CD14-positive monocyte (primary cell): Measurements from ENCODE around the gene CLDN34. TPM values are rescaled to one million over a fixed set of nuclear protein-coding genes. Genes with fewer than 3 reads are reported as not detected.

Experiments used
- DNase-seq, 3 donors: peaks; one replicate each; pipeline ENCODE4 v3.0.0-alpha.2; 2011 to 2022
- H2AFZ ChIP-seq: 2 replicates; pipeline ENCODE4 v1.6.0; 2012; ENCODE audit warnings: mild to moderate bottlenecking, low read depth, low read length, inconsistent platforms; ENCODE audit not compliant: insufficient read depth, poor library complexity, severe bottlenecking
- H3K27ac ChIP-seq, 2 donors: 1 replicate in 1 of 2; 2 replicates in 1 of 2; pipeline ENCODE4 v1.5.1; 2012 to 2013; ENCODE audit warnings: low read length in 2 of 2, control low read depth in 1 of 2, inconsistent platforms in 1 of 2, low read depth in 1 of 2, mild to moderate bottlenecking in 1 of 2
- H3K27me3 ChIP-seq, 2 donors: one replicate each; pipeline versions ENCODE4 v1.6.0 to v1.6.1; 2011 to 2013; ENCODE audit warnings: low read length in 2 of 2; ENCODE audit not compliant: control insufficient read depth in 2 of 2, insufficient read depth in 2 of 2
- H3K36me3 ChIP-seq, 2 donors: replicated peaks in 1 of 2; 1 replicate in 1 of 2; 2 replicates in 1 of 2; pipeline versions ENCODE4 v1.5.1 to v1.6.1; 2012 to 2013; ENCODE audit warnings: low read length in 2 of 2, control low read depth in 1 of 2, inconsistent platforms in 1 of 2, mild to moderate bottlenecking in 1 of 2; ENCODE audit not compliant: insufficient read depth in 2 of 2, control insufficient read depth in 1 of 2
- H3K4me1 ChIP-seq, 2 donors: 1 replicate in 1 of 2; 2 replicates in 1 of 2; pipeline versions ENCODE4 v1.5.1 to v1.6.1; 2012 to 2013; ENCODE audit warnings: low read length in 2 of 2, control low read depth in 1 of 2, inconsistent platforms in 1 of 2, mild to moderate bottlenecking in 1 of 2, moderate library complexity in 1 of 2; ENCODE audit not compliant: insufficient read depth in 2 of 2, control insufficient read depth in 1 of 2
- H3K4me2 ChIP-seq: replicated peaks from 2 replicates; pipeline ENCODE3; 2012; ENCODE audit warnings: low read length, moderate library complexity, mild to moderate bottlenecking; ENCODE audit not compliant: poor library complexity, severe bottlenecking; ENCODE audit errors: extremely low read depth
- H3K4me3 ChIP-seq, 3 experiments: fragments of 200-600 bp in 1 of 3; sonication (generic) in 1 of 3; replicated peaks in 1 of 3; 1 replicate in 2 of 3; 2 replicates in 1 of 3; pipeline ENCODE4 v1.5.1; 2011 to 2013; ENCODE audit warnings: low read length in 3 of 3, mild to moderate bottlenecking in 3 of 3, control low read depth in 2 of 3, low read depth in 2 of 3, inconsistent platforms in 1 of 3, moderate library complexity in 1 of 3
- H3K79me2 ChIP-seq: 2 replicates; pipeline ENCODE4 v1.6.0; 2012; ENCODE audit warnings: mild to moderate bottlenecking, control low read depth, inconsistent platforms, low read length, moderate library complexity; ENCODE audit not compliant: insufficient read depth
- H3K9ac ChIP-seq: 2 replicates; pipeline ENCODE4 v1.6.0; 2017; ENCODE audit warnings: low read length, mild to moderate bottlenecking; ENCODE audit not compliant: insufficient read depth, poor library complexity, severe bottlenecking
- H3K9me3 ChIP-seq, 2 donors: replicated peaks in 1 of 2; 1 replicate in 1 of 2; 2 replicates in 1 of 2; pipeline versions ENCODE4 v1.5.1 to v1.6.1; 2012 to 2013; ENCODE audit warnings: low read length in 2 of 2, control low read depth in 1 of 2; ENCODE audit not compliant: control insufficient read depth in 1 of 2, insufficient read depth in 1 of 2
- H4K20me1 ChIP-seq: 2 replicates; pipeline ENCODE4 v1.6.0; 2012; ENCODE audit warnings: mild to moderate bottlenecking, low read length, control low read depth, moderate library complexity; ENCODE audit not compliant: insufficient read depth
- H3K27ac Mint-ChIP-seq, 7 donors: one replicate each; pipeline ENCODE4 v1.8.0; 2020; ENCODE audit warnings: mild to moderate bottlenecking in 7 of 7, mixed read lengths in 7 of 7, moderate library complexity in 6 of 7, inconsistent platforms in 2 of 7
- H3K27me3 Mint-ChIP-seq, 3 donors: one replicate each; pipeline ENCODE4 v1.8.0; 2021 to 2022; ENCODE audit warnings: low read depth in 3 of 3, mild to moderate bottlenecking in 3 of 3, mixed read lengths in 3 of 3, moderate library complexity in 3 of 3, inconsistent platforms in 1 of 3
- H3K36me3 Mint-ChIP-seq, 2 donors: one replicate each; pipeline ENCODE4 v1.8.0; 2020; ENCODE audit warnings: mixed read lengths in 2 of 2, inconsistent platforms in 1 of 2, mild to moderate bottlenecking in 1 of 2
- H3K4me1 Mint-ChIP-seq: one replicate; pipeline ENCODE4 v1.8.0; 2020; ENCODE audit warnings: mild to moderate bottlenecking, mixed read lengths
- H3K4me3 Mint-ChIP-seq, 2 donors: one replicate each; pipeline ENCODE4 v1.8.0; 2020; ENCODE audit warnings: mild to moderate bottlenecking in 2 of 2, mixed read lengths in 2 of 2, moderate library complexity in 1 of 2
- H3K9me3 Mint-ChIP-seq, 7 donors: one replicate each; pipeline ENCODE4 v1.8.0; 2020 to 2022; ENCODE audit warnings: mixed read lengths in 7 of 7, mild to moderate bottlenecking in 6 of 7, moderate library complexity in 6 of 7, inconsistent platforms in 2 of 7
- WGBS: methylation state at CpG from one replicate; pipeline ENCODE4 v1.1.5; 2013; ENCODE audit warnings: missing lambda C conversion rate; ENCODE audit not compliant: insufficient coverage; 5-methylcytosine and 5-hydroxymethylcytosine counted together
- intact Hi-C, 2 donors: fragments of 100-400 bp; cut with micrococcal nuclease; formaldehyde crosslinking; loops; one replicate each; pipeline versions ENCODE4 v1.15.0 to v1.15.1; 2023
- polyA minus RNA-seq: library from RNA; depleted of rRNA, polyadenylated mRNA; stranded (reverse); fragments of >200 nt; gene quantifications from 2 replicates; pipeline ENCODE4 v1.2.3, GENCODE V29; 2012
- polyA plus RNA-seq, 3 donors: library from polyadenylated mRNA; depleted of rRNA in 1 of 3; unstranded in 2 of 3; stranded (reverse) in 1 of 3; fragments of 300-500 nt in 2 of 3; fragments of >200 nt in 1 of 3; fragmentation: Illumina TruSeq in 2 of 3; gene quantifications; 1 replicate in 2 of 3; 2 replicates in 1 of 3; pipeline ENCODE4 v1.2.3, GENCODE V29; 2012 to 2021
- total RNA-seq, 12 experiments: library from RNA in 1 of 12; stranded (reverse) in 1 of 12; fragments of 120-200 nt in 1 of 12; gene quantifications; one replicate each; pipeline ENCODE4 v1.2.4 and lab custom pipeline; 2013 to 2026; ENCODE audit warnings: mixed read lengths in 6 of 12, inconsistent platforms in 1 of 12
- TF ChIP-seq, protein P1 (sequence below): fragments of 200-600 bp; IDR thresholded peaks from one replicate; pipeline ENCODE4 v1.8.0; 2022; ENCODE audit warnings: antibody characterized with exemption, mild to moderate bottlenecking

CLDN34 gene, protein sequence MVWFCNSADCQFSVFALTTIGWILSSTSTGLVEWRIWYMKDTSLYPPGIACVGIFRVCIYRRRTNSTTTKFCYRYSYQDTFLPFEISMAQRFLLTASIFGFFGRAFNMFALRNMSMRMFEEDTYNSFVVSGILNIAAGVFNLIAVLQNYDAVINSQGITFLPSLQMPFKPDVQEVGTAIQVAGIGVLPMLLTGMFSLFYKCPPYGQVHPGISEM
- total RNA-seq (2013), result not detected
- polyA plus RNA-seq, result not detected
- polyA minus RNA-seq, result not detected in 2 replicates
- total RNA-seq (lab: John Stamatoyannopoulos, UW), result 0 to 0.30 (median 0) reads per million in 11 experiments

DNA sequence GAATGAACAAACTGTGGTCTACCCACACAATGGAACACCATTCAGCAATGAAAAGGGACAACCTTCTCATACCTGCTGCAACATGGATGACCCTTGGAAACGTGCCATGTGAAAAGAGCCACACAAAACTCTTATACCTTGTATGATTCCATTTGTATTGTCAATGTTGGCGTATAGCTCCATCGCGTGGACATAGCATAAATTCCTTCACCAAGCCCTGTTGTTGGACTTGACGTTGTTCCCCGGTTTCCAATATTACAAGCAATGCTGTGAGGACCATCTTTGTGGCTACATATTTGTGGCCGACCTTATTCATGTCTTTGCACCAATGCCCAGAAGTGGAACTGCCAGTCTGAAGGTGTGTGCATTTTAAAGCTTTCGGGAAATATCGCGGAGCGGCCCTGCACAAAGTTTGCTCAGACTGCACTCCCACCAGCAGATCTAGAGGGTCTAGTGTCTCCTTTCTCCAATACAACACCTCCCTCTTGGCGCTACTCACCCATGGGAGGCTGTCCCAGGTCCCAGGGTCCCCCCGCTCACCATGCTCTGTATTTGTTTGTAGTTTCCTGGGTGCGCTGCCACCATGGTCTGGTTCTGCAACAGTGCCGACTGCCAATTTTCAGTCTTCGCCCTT is at the start of gene CLDN34:
Gene CLDN34, plus strand, starts transcription at position 584 of the 634 bp plus-strand sequence. Its CDS starts 0 bp downstream, at position 584.
- Histone ChIP-seq H4K20me1 (no peaks in the 10 kb centered on the region), H3K4me3 (no peak within 1 kb of the TSS), H3K36me3 (no peaks in the 10 kb centered on the region), H2AFZ (no peak within 1 kb of the TSS), H3K4me2 (no peak within 1 kb of the TSS), H3K4me1 (no peaks in the 10 kb centered on the region), H3K27ac (no peak within 1 kb of the TSS), H3K9ac (no peak within 1 kb of the TSS), H3K27me3 (no peaks in the 10 kb centered on the region), H3K9me3 (peaks cover 0 to 4% of the 10 kb centered on the region in 2 donors), H3K79me2 (no peaks in the 10 kb centered on the region)
- peaks cover 1 to 10% (median 3%) of the 10 kb centered on the region in 3 donors for H3K27me3 Mint-ChIP-seq
- TF ChIP-seq, protein P1, sequence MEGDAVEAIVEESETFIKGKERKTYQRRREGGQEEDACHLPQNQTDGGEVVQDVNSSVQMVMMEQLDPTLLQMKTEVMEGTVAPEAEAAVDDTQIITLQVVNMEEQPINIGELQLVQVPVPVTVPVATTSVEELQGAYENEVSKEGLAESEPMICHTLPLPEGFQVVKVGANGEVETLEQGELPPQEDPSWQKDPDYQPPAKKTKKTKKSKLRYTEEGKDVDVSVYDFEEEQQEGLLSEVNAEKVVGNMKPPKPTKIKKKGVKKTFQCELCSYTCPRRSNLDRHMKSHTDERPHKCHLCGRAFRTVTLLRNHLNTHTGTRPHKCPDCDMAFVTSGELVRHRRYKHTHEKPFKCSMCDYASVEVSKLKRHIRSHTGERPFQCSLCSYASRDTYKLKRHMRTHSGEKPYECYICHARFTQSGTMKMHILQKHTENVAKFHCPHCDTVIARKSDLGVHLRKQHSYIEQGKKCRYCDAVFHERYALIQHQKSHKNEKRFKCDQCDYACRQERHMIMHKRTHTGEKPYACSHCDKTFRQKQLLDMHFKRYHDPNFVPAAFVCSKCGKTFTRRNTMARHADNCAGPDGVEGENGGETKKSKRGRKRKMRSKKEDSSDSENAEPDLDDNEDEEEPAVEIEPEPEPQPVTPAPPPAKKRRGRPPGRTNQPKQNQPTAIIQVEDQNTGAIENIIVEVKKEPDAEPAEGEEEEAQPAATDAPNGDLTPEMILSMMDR, result no peak
- no peak for DNase-seq
- H3K36me3 Mint-ChIP-seq, result no peaks in the 10 kb centered on the region
- H3K4me3 Mint-ChIP-seq, result no peak within 1 kb of the TSS
- 94% methylated on average over 3 of the region's 16 CpGs for WGBS
- intact Hi-C loops, result no loop called here
- peaks cover 0 to 18% (median 8%) of the 10 kb centered on the region in 7 donors for H3K9me3 Mint-ChIP-seq
- peaks cover under 1% of the 10 kb centered on the region for H3K4me1 Mint-ChIP-seq
- no peak within 1 kb of the TSS for H3K27ac Mint-ChIP-seq

DNA sequence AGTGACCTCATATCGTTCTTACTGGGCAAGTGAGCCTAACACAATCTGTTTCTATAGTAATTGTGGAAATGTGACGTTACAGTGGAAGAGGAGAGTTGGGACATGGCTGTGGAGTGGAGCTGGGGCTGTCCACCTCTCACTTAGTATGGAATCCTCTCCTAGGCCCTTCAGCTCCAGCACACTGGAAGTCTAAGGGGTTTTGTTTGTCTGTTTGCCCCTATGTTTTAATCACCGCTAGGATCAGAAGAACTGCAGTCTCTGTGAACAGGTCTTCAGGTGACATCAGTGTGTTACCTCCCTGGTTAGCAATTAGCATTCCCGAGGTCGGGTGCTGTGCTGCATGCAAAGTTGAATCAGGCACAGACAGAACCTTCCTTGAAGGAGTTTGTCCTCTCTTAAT is 49.3 kb upstream of the CLDN34 start:
- H3K79me2 ChIP-seq, result no peaks in the 10 kb centered on the region
- peaks cover 0 to 19% (median 8%) of the 10 kb centered on the region in 3 donors for H3K27me3 Mint-ChIP-seq
- peaks cover 4 to 6% of the 10 kb centered on the region in 2 donors for H3K9me3 ChIP-seq
- H3K9ac ChIP-seq, result no peak overlapping the region
- no peaks in the 10 kb centered on the region for H3K36me3 Mint-ChIP-seq
- no peaks in the 10 kb centered on the region for H3K36me3 ChIP-seq
- H3K4me2 ChIP-seq, result no peak overlapping the region
- WGBS, result no CpG with 5 or more reads among the region's 5 CpGs
- H3K4me1 ChIP-seq, result no peaks in the 10 kb centered on the region
- H3K4me3 Mint-ChIP-seq, result no peak overlapping the region
- H2AFZ ChIP-seq, result no peak overlapping the region
- H3K4me3 ChIP-seq, result no peak overlapping the region
- TF ChIP-seq, protein P1, result no peak
- peaks cover 0 to 7% (median 6%) of the 10 kb centered on the region in 7 donors for H3K9me3 Mint-ChIP-seq
- H3K4me1 Mint-ChIP-seq, result no peaks in the 10 kb centered on the region
- H3K27me3 ChIP-seq, result peaks cover 0 to 3% of the 10 kb centered on the region in 2 donors
- H3K27ac Mint-ChIP-seq, result no peak overlapping the region
- intact Hi-C loops, result no loop called here
- H4K20me1 ChIP-seq, result no peaks in the 10 kb centered on the region
- no peak overlapping the region for H3K27ac ChIP-seq
- DNase-seq, result no peak
